A549 treated with AZD2906 at 1 μM for 4 hours (cell line): ENCODE measurements around the gene PLXNB1. TPM values are rescaled to one million over a fixed set of nuclear protein-coding genes. Genes with fewer than 3 reads are reported as not detected.

Source experiments
- total RNA-seq: library from RNA; stranded (reverse); fragments of 200-300 nt; extraction: Qiagen RNA extraction; gene quantifications from 5 replicates; pipeline ENCODE4 v1.2.3, GENCODE V29; 2022

PLXNB1 gene
- 12.2 to 18.1 TPM (median 14.4 TPM) in 5 replicates for total RNA-seq

GRCh38 chr3:48429960-48430707 lies at the start of gene PLXNB1:
Gene PLXNB1 (minus strand): TSS chr3:48430086. CDS start chr3:48424611, 5,475 bp downstream.

GRCh38 chr3:48446425-48447193 lies 16.7 kb upstream of the PLXNB1 start, which contains the start of gene ATRIP:
Gene ATRIP (plus strand): TSS chr3:48446737. CDS start chr3:48446846, 109 bp downstream.

GRCh38 chr3:48439820-48440589 lies 10.1 kb upstream of the PLXNB1 start, which contains the start of the genes CCDC51 and TMA7:
Gene CCDC51 (minus strand): TSS chr3:48440119. CDS start chr3:48435128, 4,991 bp downstream.
Gene TMA7 (plus strand): TSS chr3:48440257. CDS start chr3:48440297, 40 bp downstream.

GRCh38 chr3:48371651-48372376 lies 58.1 kb downstream of the PLXNB1 start, which contains the start of gene FBXW12:
Gene FBXW12 (plus strand): TSS chr3:48372219. CDS start chr3:48372768, 549 bp downstream.

Other genes with a start within 250 kb of the PLXNB1 start
- 8.4 to 9.3 TPM (median 8.9 TPM) in 5 replicates for gene CDC25A, start 241.7 kb downstream of the PLXNB1 start, total RNA-seq
- gene CAMP, start 206.6 kb downstream of the PLXNB1 start, total RNA-seq, result 0.12 to 0.18 TPM in 2 of 5 replicates, not detected in the others
- gene ZNF589, start 189.0 kb downstream of the PLXNB1 start, total RNA-seq, result 2.0 to 2.8 TPM (median 2.4 TPM) in 5 replicates
- gene NME6, start 128.7 kb downstream of the PLXNB1 start, total RNA-seq, result 22.2 to 32.8 TPM (median 25.5 TPM) in 5 replicates
- not detected in 5 replicates for gene SPINK8, start 96.4 kb downstream of the PLXNB1 start, total RNA-seq
- gene FBXW12, start 57.9 kb downstream of the PLXNB1 start, total RNA-seq, result not detected in 5 replicates
- 26.3 to 28.2 TPM (median 27.5 TPM) in 5 replicates for gene CCDC51, start 10.0 kb upstream of the PLXNB1 start, total RNA-seq
- gene TMA7, start 10.2 kb upstream of the PLXNB1 start, total RNA-seq, result 257 to 329 TPM (median 291 TPM) in 5 replicates
- gene ATRIP, start 16.7 kb upstream of the PLXNB1 start, total RNA-seq, result 8.4 to 10.0 TPM (median 9.0 TPM) in 5 replicates
- gene SHISA5, start 74.1 kb upstream of the PLXNB1 start, total RNA-seq, result 98.8 to 129 TPM (median 125 TPM) in 5 replicates
- gene PFKFB4, start 126.7 kb upstream of the PLXNB1 start, total RNA-seq, result 9.9 to 11.9 TPM (median 10.3 TPM) in 5 replicates
- gene UCN2, start 133.7 kb upstream of the PLXNB1 start, total RNA-seq, result 5.9 to 8.7 TPM (median 8.2 TPM) in 5 replicates
- 101 to 162 TPM (median 145 TPM) in 5 replicates for gene COL7A1, start 165.2 kb upstream of the PLXNB1 start, total RNA-seq
- 172 to 207 TPM (median 176 TPM) in 5 replicates for gene UQCRC1, start 179.6 kb upstream of the PLXNB1 start, total RNA-seq
- gene TMEM89, start 191.7 kb upstream of the PLXNB1 start, total RNA-seq, result 0.10 to 0.21 TPM (median 0.15 TPM) in 3 of 5 replicates, not detected in the others
- 12.3 to 18.7 TPM (median 14.3 TPM) in 5 replicates for gene SLC26A6, start 205.4 kb upstream of the PLXNB1 start, total RNA-seq
- 3.1 to 4.6 TPM (median 3.9 TPM) in 5 replicates for gene CELSR3, start 232.8 kb upstream of the PLXNB1 start, total RNA-seq